ENCODE data around the gene APP. TPM values are rescaled to one million over a fixed set of nuclear protein-coding genes. Genes with fewer than 3 reads are reported as not detected.

Gene APP
- total RNA-seq, 1 donor, result 404 TPM

- no peak for TF ChIP-seq CTCF (IDR thresholded peaks at IDR 0.05; ENCODE audit: insufficient read depth, low read length)
- no peak for DNase-seq (ENCODE audit: low read depth)
These were observed 159.2 kb downstream of the APP start for GRCh38 chr21:26011292-26011940.

DNA sequence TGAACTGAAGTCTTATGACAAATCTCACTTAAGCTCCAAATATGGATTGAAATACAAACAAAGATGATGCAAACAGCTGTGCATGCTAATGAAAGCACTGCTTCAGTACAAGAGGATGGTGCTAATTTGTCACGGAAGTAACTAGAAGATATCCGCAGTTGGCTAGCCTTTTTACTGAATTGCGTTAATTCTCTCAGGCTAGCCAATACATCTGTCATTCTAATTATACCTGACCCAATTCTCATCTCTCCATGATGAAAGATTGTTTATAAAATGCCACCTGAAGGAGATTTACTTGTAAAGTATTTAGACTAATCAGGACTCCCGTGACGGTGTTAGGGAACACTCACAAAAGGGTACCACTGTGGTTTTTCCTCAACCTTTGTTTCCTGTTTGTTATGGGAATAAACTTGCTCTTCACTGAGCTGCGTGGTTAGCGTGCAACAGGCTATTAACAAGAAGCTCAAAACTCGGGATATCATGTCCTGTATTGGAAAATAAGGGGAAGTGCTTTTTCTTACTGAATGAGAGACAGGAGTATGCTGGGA lies 162.5 kb downstream of the APP start:
- no peak for TF ChIP-seq CTCF (IDR thresholded peaks at IDR 0.05; ENCODE audit: insufficient read depth, low read length)
- peak; percentile 41 for DNase-seq (ENCODE audit: low read depth)
- H3K4me3 ChIP-seq (ENCODE audit: low read depth, low read length), result no peak overlapping the region

More at GRCh38 chr21:26011292-26011940, 159.2 kb downstream of the APP start:
- H3K4me3 ChIP-seq (ENCODE audit: low read depth, low read length), result no peak overlapping the region

- DNase-seq (ENCODE audit: low read depth), result no peak
- no peak overlapping the region for H3K4me3 ChIP-seq (ENCODE audit: low read depth, low read length)
- no peak for TF ChIP-seq CTCF (IDR thresholded peaks at IDR 0.05; ENCODE audit: insufficient read depth, low read length)
These were observed 165.1 kb downstream of the APP start for GRCh38 chr21:26005464-26005863.

GRCh38 chr21:26003404-26003803 lies 167.2 kb downstream of the APP start:
- no peak for DNase-seq (ENCODE audit: low read depth)
- no peak overlapping the region for H3K4me3 ChIP-seq (ENCODE audit: low read depth, low read length)
- no peak for TF ChIP-seq CTCF (IDR thresholded peaks at IDR 0.05; ENCODE audit: insufficient read depth, low read length)

GRCh38 chr21:26001356-26001755 lies 169.2 kb downstream of the APP start:
- no peak for DNase-seq (ENCODE audit: low read depth)
- H3K4me3 ChIP-seq (ENCODE audit: low read depth, low read length), result no peak overlapping the region
- no peak for TF ChIP-seq CTCF (IDR thresholded peaks at IDR 0.05; ENCODE audit: insufficient read depth, low read length)

DNA sequence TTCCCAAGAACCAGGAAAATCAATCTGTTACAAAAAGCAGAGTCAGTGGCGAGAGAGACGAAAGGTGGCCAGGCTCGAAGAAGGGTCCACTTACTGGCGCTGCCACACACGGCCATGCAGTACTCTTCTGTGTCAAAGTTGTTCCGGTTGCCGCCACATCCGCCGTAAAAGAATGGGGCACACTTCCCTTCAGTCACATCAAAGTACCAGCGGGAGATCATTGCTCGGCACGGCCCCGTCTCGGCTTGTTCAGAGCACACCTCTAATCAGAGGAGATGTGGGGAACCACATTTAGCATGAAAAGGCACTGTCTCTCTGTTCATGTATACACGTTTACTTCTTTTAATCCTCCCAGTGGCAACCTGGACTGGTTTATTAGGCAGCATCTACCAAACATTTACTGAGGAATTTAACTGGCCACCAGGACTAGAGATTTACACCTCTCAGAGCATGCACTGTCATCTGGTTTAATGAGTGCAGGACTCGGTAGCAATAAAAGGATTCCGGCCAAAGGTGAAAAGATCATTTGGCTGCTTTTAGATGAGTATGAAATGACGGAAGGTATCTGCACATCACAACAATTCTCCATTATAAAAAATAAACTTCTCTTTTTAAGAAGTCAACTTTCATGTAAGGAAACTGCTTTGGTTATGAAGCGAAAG lies 170.5 kb downstream of the APP start:
- no peak for TF ChIP-seq CTCF (IDR thresholded peaks at IDR 0.05; ENCODE audit: insufficient read depth, low read length)
- DNase-seq (ENCODE audit: low read depth), result no peak
- H3K4me3 ChIP-seq (ENCODE audit: low read depth, low read length), result no peak overlapping the region
